NCI-H2227 (cell line): ENCODE measurements around the gene SLC44A1.

Experiments used
- DNase-seq: peaks from one replicate; lab custom pipeline; 2025; ENCODE audit not compliant: unreplicated experiment; lab: John Stamatoyannopoulos, UW

Gene SLC44A1

GRCh38 chr9:105331160-105331559, 86.7 kb downstream of the SLC44A1 start:
- DNase-seq = no peak

GRCh38 chr9:105331755-105332154, 87.3 kb downstream of the SLC44A1 start:
- no peak for DNase-seq

- DNase-seq = no peak
Measured at GRCh38 chr9:105332471-105332870, 88.0 kb downstream of the SLC44A1 start.

- no peak for DNase-seq
Measured at GRCh38 chr9:105333076-105333475, 88.6 kb downstream of the SLC44A1 start.

- no peak for DNase-seq
Measured at GRCh38 chr9:105333811-105334210, 89.4 kb downstream of the SLC44A1 start.

- no peak for DNase-seq
Measured at GRCh38 chr9:105338308-105338707, 93.9 kb downstream of the SLC44A1 start.

- no peak for DNase-seq
Measured at GRCh38 chr9:105339849-105340248, 95.4 kb downstream of the SLC44A1 start.

GRCh38 chr9:105341434-105342146, 97.1 kb downstream of the SLC44A1 start:
- no peak for DNase-seq

- DNase-seq = no peak
Measured at GRCh38 chr9:105342147-105342505, 97.7 kb downstream of the SLC44A1 start.

- no peak for DNase-seq
Measured at GRCh38 chr9:105344283-105344682, 99.8 kb downstream of the SLC44A1 start.

GRCh38 chr9:105345626-105346025, 101.2 kb downstream of the SLC44A1 start:
- DNase-seq = no peak

GRCh38 chr9:105346273-105346672, 101.8 kb downstream of the SLC44A1 start:
- no peak for DNase-seq

- no peak for DNase-seq
Measured at GRCh38 chr9:105354448-105354847, 110.0 kb downstream of the SLC44A1 start.

- DNase-seq = no peak
Measured at GRCh38 chr9:105355781-105356180, 111.3 kb downstream of the SLC44A1 start.

- DNase-seq = no peak
Measured at GRCh38 chr9:105357937-105358336, 113.5 kb downstream of the SLC44A1 start.

GRCh38 chr9:105359892-105360291, 115.4 kb downstream of the SLC44A1 start:
- no peak for DNase-seq

GRCh38 chr9:105360344-105360743, 115.9 kb downstream of the SLC44A1 start:
- DNase-seq = no peak

- DNase-seq = no peak
Measured at GRCh38 chr9:105361873-105362272, 117.4 kb downstream of the SLC44A1 start.

GRCh38 chr9:105362470-105362869, 118.0 kb downstream of the SLC44A1 start:
- DNase-seq = no peak

- no peak for DNase-seq
Measured at GRCh38 chr9:105363837-105364236, 119.4 kb downstream of the SLC44A1 start.

- DNase-seq = no peak
Measured at GRCh38 chr9:105369911-105370310, 125.5 kb downstream of the SLC44A1 start.

- no peak for DNase-seq
Measured at GRCh38 chr9:105373723-105374122, 129.3 kb downstream of the SLC44A1 start.

- DNase-seq = no peak
Measured at GRCh38 chr9:105375323-105375722, 130.9 kb downstream of the SLC44A1 start.
